ENCODE results near the gene CHCHD2.

DNA sequence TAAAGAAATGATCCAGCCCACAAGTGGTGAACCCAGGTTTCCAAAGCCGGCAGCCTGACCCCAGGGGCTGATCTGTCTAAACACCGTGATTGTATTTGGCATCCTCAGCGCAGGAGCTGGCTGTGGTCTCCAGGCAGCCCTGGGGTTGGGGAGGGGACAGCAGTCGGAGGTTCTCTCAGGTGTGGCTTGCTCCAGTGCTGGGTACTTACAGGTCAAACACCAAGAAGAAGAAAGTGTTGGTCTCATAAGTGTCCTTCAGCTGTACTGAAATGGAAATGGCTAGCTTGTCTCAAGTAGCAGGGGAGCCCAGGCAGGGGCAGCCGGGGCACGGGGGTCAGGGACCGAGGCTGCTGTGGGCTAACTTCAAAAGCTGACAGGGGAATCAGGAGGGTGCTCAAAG is 19.5 kb downstream of the CHCHD2 start:
- TF ChIP-seq POLR2A (IDR thresholded peaks at IDR 0.05) (no peak), POLR2AphosphoS5 (IDR thresholded peaks at IDR 0.05) (no peak)
- TF ChIP-seq, protein P1, sequence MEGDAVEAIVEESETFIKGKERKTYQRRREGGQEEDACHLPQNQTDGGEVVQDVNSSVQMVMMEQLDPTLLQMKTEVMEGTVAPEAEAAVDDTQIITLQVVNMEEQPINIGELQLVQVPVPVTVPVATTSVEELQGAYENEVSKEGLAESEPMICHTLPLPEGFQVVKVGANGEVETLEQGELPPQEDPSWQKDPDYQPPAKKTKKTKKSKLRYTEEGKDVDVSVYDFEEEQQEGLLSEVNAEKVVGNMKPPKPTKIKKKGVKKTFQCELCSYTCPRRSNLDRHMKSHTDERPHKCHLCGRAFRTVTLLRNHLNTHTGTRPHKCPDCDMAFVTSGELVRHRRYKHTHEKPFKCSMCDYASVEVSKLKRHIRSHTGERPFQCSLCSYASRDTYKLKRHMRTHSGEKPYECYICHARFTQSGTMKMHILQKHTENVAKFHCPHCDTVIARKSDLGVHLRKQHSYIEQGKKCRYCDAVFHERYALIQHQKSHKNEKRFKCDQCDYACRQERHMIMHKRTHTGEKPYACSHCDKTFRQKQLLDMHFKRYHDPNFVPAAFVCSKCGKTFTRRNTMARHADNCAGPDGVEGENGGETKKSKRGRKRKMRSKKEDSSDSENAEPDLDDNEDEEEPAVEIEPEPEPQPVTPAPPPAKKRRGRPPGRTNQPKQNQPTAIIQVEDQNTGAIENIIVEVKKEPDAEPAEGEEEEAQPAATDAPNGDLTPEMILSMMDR (IDR thresholded peaks at IDR 0.05): no peak
